Prostate gland (tissue), 2 donors: Measurements from ENCODE around the gene HIVEP2. TPM values are rescaled to one million over a fixed set of nuclear protein-coding genes. Genes with fewer than 3 reads are reported as not detected.

Source experiments
- DNase-seq: peaks from one replicate; pipeline ENCODE4 v3.0.0-alpha.2; 2019; ENCODE audit warnings: low spot score
- H3K27ac ChIP-seq, 2 donors: fragments of 200-600 bp; sonication (generic); 2 replicates each; pipeline ENCODE4 v1.5.1; 2017 to 2019
- H3K27me3 ChIP-seq: fragments of 200-600 bp; sonication (generic); replicated peaks from 2 replicates; pipeline ENCODE4 v1.5.1; 2019; ENCODE audit not compliant: insufficient read depth
- H3K36me3 ChIP-seq, 2 donors: fragments of 200-600 bp; sonication (generic); 1 replicate in 1 of 2; 2 replicates in 1 of 2; pipeline versions ENCODE4 v1.5.1 to v1.8.1; 2017 to 2019
- H3K4me1 ChIP-seq: fragments of 200-600 bp; sonication (generic); replicated peaks from 2 replicates; pipeline ENCODE4 v1.5.1; 2019
- H3K4me3 ChIP-seq, 2 donors: fragments of 200-600 bp; sonication (generic); 2 replicates each; pipeline ENCODE4 v1.5.1; 2017 to 2019
- H3K9me3 ChIP-seq: fragments of 200-600 bp; sonication (generic); 2 replicates; pipeline ENCODE4 v1.5.1; 2017
- CTCF ChIP-seq, 4 experiments: fragments of 200-600 bp in 2 of 4; fragments of 450-650 bp in 2 of 4; sonication (generic) in 2 of 4; IDR thresholded peaks; 1 replicate in 3 of 4; 2 replicates in 1 of 4; pipeline ENCODE4 v1.5.1; 2016 to 2019; ENCODE audit warnings: antibody characterized with exemption in 4 of 4, mild to moderate bottlenecking in 2 of 4, moderate library complexity in 2 of 4
- POLR2A ChIP-seq: fragments of 450-650 bp; IDR thresholded peaks from one replicate; pipeline ENCODE4 v1.6.1; 2016; ENCODE audit warnings: antibody characterized with exemption, mild to moderate bottlenecking
- POLR2AphosphoS5 ChIP-seq: sonication (generic); formaldehyde crosslinking; IDR thresholded peaks from one replicate; pipeline ENCODE4 v1.6.1; 2017; ENCODE audit warnings: antibody characterized with exemption
- WGBS: methylation state at CpG from one replicate; pipeline ENCODE4 v1.1.5; 2018; 5-methylcytosine and 5-hydroxymethylcytosine counted together
- intact Hi-C: fragments of 100-400 bp; cut with DNase I; formaldehyde crosslinking; loops from one replicate; pipeline ENCODE4 v1.14.2; 2022
- total RNA-seq, 2 donors: library from RNA; depleted of rRNA; stranded (reverse); fragments of >200 nt; gene quantifications; one replicate each; pipeline ENCODE4 v1.1.0, GENCODE V29; 2016

Gene HIVEP2
- total RNA-seq, 2 donors from 2014 or later = 15.8 to 19.3 TPM

- DNase-seq = no peak
- intact Hi-C loops = no loop called here
- H3K4me3 ChIP-seq = no peak overlapping the region
- no peaks in the 10 kb centered on the region for H3K4me1 ChIP-seq
- no peaks in the 10 kb centered on the region for H3K36me3 ChIP-seq
- H3K27ac ChIP-seq = no peak overlapping the region
- H3K27me3 ChIP-seq = no peaks in the 10 kb centered on the region
- 91% methylated on average over 6 of the region's 6 CpGs for WGBS
- TF ChIP-seq POLR2AphosphoS5 = no peak
- no peak for TF ChIP-seq CTCF (IDR thresholded peaks at IDR 0.05)
- no peak for TF ChIP-seq POLR2A
- H3K9me3 ChIP-seq = no peaks in the 10 kb centered on the region
Measured at GRCh38 chr6:142811923-142812322, 133.1 kb downstream of the HIVEP2 start.

- no peaks in the 10 kb centered on the region for H3K27me3 ChIP-seq
- 79% methylated on average over 6 of the region's 6 CpGs for WGBS
- intact Hi-C loops = no loop called here
- no peak overlapping the region for H3K27ac ChIP-seq
- H3K9me3 ChIP-seq = no peaks in the 10 kb centered on the region
- TF ChIP-seq CTCF (IDR thresholded peaks at IDR 0.05) (no peak), POLR2AphosphoS5 (no peak), POLR2A (no peak)
- H3K4me1 ChIP-seq = no peaks in the 10 kb centered on the region
- H3K4me3 ChIP-seq = no peak overlapping the region
- no peaks in the 10 kb centered on the region for H3K36me3 ChIP-seq
- no peak for DNase-seq
Measured at GRCh38 chr6:142810952-142811514, 133.9 kb downstream of the HIVEP2 start.

- TF ChIP-seq POLR2AphosphoS5 = no peak
- TF ChIP-seq CTCF (IDR thresholded peaks at IDR 0.05) = no peak
- TF ChIP-seq POLR2A = no peak
- 95% methylated on average over 2 of the region's 2 CpGs for WGBS
- intact Hi-C loops = no loop called here
- no peaks in the 10 kb centered on the region for H3K27me3 ChIP-seq
- no peaks in the 10 kb centered on the region for H3K36me3 ChIP-seq
- DNase-seq = no peak
- no peaks in the 10 kb centered on the region for H3K9me3 ChIP-seq
- no peak overlapping the region for H3K4me3 ChIP-seq
- no peak overlapping the region for H3K27ac ChIP-seq
- no peaks in the 10 kb centered on the region for H3K4me1 ChIP-seq
Measured at GRCh38 chr6:142809947-142810346, 135.0 kb downstream of the HIVEP2 start.

- no peak for DNase-seq
- intact Hi-C loops = no loop called here
- H3K4me1 ChIP-seq = no peaks in the 10 kb centered on the region
- no peak overlapping the region for H3K27ac ChIP-seq
- no peak overlapping the region for H3K4me3 ChIP-seq
- TF ChIP-seq POLR2AphosphoS5 = no peak
- no peak for TF ChIP-seq CTCF (IDR thresholded peaks at IDR 0.05)
- no peak for TF ChIP-seq POLR2A
- no peaks in the 10 kb centered on the region for H3K27me3 ChIP-seq
- WGBS = 93% methylated on average over 5 of the region's 5 CpGs
- no peaks in the 10 kb centered on the region for H3K9me3 ChIP-seq
- H3K36me3 ChIP-seq = no peaks in the 10 kb centered on the region
Measured at GRCh38 chr6:142808405-142809061, 136.4 kb downstream of the HIVEP2 start.

- WGBS = 100% methylated on average over 1 of the region's 1 CpG
- intact Hi-C loops = no loop called here
Measured at GRCh38 chr6:142805042-142805441, 139.9 kb downstream of the HIVEP2 start.

More at GRCh38 chr6:142805042-142805441, 139.9 kb downstream of the HIVEP2 start:
- Histone ChIP-seq H3K4me3 (no peak overlapping the region), H3K4me1 (no peaks in the 10 kb centered on the region), H3K27me3 (no peaks in the 10 kb centered on the region), H3K36me3 (no peaks in the 10 kb centered on the region), H3K9me3 (no peaks in the 10 kb centered on the region), H3K27ac (no peak overlapping the region)
- TF ChIP-seq POLR2A (no peak), POLR2AphosphoS5 (no peak)
- DNase-seq = no peak
